GM21717 (cell line): ENCODE results near the gene USB1.

ENCODE experiments used
- ATAC-seq: cut with Tn5 transposase; IDR thresholded peaks from one replicate; pipeline ENCODE4 v1.9.1; 2021; ENCODE audit warnings: mild to moderate bottlenecking, moderate library complexity; ENCODE audit not compliant: unreplicated experiment

USB1 gene

DNA sequence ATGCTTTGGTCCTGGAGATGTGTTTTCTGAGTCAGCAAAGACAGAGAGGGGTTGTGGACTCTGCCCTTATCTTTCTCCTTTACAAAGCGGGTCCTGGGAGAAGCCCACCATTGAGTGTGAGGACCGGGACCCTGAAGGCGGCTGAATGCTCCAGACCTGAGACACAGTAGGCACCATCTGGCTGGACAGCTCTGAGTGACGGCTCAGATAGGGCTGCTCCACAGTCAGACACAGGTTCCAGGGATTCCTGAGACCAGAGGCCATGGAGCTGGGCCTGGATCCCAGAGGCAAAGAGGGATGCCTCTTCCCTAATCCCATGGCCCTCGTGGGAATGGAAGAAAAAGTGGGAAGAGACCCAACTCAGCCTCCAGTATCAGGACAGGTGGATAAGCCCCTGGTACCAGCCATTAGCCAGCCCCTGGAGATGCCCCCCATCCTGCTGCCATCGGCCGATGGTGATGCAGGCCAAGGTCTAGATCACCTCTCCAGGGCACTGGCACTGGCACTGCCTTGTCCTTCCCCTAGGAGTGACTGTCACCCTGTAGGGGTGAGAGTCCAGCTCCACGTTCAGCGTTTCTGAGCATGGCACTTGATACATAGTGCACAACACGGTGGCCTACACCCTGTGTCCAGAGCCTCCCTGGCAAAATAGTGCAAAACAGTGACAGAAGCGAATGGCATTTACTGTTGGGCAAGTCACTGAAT, 29.1 kb downstream of the USB1 start:
- no peak for ATAC-seq

GRCh38 chr16:58031016-58031800, 30.0 kb downstream of the USB1 start:
- no peak for ATAC-seq

DNA sequence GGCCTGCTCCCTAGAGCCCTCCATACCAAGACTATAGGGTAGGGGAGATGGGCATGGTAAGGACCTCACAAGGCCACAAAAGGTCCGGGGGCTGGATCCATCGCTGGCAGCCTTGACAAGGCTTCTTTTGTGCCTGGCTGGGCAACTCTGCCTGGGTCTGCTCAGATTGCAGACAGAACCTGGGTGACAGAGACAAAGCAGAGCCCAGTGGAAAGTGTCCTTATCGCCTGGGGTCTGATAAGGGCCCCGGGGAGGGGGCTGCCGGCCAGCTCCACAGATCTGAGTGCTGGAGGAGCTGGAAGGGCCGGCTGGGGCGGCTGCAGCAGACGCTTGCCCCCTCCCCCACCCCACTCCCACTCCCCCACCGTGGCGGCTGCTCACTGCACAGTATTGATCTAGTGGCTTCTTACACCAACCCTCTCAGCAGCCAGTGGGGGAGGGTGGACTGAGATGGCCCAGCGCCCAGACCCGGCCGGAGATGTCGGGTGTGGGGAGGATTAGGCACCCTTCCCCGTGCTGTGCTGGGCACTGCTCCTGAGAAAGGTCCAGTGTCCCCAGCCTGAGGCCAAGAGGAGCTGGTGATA, 31.6 kb downstream of the USB1 start:
- no peak for ATAC-seq

GRCh38 chr16:58034128-58034685, 33.0 kb downstream of the USB1 start:
- ATAC-seq = no peak

- ATAC-seq = no peak
Observed at GRCh38 chr16:58034774-58035173, 33.6 kb downstream of the USB1 start.

DNA sequence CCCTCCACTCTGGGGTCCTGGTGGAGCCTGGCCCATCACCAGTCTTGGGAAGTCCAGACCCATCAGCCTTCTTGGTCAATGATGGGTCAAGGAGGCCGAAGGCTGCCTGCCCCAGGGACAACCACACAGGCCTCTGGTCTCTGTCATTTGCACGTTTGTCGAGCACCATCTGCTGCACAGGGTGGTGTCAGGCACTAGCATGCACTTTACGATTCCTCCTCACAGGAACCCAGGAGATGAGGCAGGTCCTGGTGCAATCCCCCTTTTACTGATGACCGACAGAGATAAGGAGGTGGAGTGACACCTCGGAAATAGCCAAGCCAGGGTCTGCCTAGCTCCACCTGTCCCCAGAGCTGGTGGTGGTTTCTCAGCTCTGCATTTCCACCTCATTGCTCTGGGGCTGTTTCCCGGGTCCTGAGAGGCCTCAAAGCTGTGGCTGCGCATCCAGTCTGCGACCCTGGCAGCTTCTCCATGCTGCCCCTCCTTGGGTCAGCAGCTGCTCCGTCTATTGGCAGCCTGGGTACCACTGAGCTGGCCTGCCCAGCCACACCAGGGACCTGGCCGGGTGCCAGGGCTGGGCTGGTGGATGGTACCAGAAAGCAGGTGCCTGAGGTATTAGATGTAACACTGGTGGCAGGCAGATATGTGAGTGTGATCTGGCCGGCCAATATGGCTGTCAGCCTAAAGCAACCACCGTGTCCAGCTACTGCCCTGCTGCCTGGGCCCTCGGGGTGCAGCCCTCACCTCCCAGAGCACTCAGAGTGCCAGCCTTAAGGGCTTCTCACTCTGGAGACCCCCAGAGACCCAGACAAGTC, 34.4 kb downstream of the USB1 start:
- ATAC-seq = no peak

- ATAC-seq = no peak
Observed at GRCh38 chr16:58036943-58037342, 35.7 kb downstream of the USB1 start.

DNA sequence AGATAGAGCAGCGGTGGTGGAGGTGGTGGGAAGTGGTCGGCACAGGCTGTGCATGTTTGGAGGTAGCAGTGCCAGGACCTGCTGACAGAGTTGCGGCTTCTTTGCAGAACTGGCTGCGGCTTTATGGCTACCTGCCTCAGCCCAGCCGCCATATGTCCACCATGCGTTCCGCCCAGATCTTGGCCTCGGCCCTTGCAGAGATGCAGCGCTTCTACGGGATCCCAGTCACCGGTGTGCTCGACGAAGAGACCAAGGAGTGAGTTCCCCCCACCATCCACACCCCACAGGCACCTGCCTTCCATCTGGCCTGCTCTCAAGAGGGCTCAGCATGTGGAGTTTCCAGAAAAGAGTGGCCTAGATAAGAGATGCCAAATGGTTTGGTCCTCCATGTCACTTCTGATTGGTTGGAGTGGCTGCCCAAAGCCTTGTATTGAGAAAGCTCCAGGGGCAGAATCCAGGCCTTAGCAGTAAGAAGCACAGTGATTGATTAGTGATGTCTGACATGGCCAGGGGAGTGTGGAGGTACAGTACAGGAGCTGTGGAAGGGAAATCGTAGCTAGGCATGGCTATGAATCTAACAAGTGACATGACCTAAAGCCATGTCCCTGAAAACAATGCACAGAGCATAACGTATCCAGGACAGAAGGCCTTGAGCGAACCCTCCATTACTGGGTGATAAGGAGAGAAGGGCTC, 36.3 kb downstream of the USB1 start:
- no peak for ATAC-seq

GRCh38 chr16:58038219-58038641, 37.0 kb downstream of the USB1 start:
- no peak for ATAC-seq

DNA sequence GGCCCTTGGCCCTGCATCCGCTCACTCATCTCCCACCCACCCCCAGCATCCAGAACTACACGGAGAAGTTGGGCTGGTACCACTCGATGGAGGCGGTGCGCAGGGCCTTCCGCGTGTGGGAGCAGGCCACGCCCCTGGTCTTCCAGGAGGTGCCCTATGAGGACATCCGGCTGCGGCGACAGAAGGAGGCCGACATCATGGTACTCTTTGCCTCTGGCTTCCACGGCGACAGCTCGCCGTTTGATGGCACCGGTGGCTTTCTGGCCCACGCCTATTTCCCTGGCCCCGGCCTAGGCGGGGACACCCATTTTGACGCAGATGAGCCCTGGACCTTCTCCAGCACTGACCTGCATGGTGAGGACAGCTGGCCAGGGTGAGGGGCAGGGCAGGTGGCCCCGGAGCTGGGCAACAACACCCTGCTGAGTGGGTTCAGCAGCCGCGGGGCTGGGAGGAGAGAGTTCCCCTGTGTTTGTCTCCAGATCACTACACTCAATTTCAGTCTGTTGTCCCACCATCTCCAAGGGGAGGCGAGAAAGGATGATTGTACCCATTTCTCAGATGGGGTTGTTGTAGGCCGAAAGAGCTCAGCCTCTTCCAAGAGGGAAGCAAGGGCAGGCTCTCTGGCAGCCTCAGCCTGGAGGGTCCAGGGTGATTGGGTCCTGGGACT, 38.8 kb downstream of the USB1 start:
- ATAC-seq = no peak

DNA sequence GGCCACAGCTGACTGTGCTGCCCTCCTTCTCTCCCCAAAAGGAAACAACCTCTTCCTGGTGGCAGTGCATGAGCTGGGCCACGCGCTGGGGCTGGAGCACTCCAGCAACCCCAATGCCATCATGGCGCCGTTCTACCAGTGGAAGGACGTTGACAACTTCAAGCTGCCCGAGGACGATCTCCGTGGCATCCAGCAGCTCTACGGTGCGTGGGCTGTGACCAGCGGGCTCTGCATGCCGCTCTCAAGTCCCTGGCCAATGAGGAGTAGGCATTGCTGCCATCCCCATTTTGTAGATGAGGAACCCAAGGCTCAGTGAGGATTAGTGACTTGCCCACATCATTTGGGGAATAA, 39.3 kb downstream of the USB1 start:
- no peak for ATAC-seq

DNA sequence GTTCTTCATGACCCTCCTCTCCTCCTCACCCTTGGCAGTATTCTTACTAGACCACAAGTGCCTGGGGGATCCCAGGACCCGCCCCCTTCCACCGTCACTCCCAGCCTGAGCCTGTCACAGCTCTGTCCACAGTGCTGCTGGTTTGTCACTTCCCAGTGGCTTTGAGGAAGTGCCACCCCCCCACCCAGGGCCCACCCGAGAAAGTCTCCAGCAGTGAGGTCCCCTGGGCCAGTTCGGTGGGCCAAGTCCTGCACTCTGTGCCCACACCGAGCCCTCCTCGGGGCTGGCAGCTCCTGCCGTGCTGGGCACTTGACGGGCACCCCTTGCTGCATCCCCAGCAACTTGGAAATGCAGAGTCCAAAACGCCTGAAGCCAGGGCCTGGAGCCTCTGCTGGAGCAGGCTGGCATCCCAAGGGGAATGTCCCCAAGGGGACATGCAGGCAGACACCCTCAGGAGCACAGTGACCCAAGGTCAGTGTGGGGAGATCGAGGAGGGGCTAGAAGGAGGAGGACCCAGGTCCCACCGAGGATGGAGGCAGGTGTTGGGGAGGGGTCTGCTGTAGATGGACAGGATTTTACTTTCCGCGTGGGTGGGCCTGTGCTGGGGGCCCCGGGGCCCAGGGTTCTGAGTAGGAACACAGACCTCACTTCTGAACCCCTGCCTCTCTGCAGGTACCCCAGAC, 39.9 kb downstream of the USB1 start:
- no peak for ATAC-seq

- ATAC-seq = no peak
Observed at GRCh38 chr16:58041628-58041955, 40.4 kb downstream of the USB1 start.

GRCh38 chr16:58042001-58042885, 41.0 kb downstream of the USB1 start:
- ATAC-seq = no peak

- no peak for ATAC-seq
Observed at GRCh38 chr16:58042886-58043515, 41.8 kb downstream of the USB1 start.

DNA sequence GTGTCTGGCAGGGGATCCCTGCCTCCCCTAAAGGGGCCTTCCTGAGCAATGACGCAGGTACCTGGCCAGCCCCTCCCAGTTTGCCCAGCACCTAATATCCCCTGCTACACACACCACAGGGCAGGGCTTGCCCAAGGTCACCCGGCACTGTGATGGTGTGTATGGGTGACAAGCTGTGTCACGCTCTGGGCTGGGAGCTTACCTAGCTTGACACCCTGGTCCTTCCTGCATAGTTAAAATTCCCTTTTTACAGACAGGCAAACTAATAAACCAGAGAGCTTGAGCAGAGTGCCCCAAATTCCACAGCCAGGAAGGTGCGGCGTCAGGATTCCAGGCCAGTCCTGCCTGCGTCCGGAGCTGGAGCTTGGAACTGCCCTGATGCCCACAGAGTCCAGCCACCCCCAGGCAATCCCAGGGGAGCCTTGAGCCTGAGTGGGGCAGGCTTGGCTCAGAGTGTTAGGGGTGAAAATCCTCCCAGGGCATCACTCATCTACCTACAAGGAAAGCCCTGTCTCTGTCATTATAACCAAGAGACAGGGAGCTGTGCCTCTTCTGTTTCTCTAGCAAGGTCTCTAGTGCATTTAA, 42.5 kb downstream of the USB1 start:
- no peak for ATAC-seq

DNA sequence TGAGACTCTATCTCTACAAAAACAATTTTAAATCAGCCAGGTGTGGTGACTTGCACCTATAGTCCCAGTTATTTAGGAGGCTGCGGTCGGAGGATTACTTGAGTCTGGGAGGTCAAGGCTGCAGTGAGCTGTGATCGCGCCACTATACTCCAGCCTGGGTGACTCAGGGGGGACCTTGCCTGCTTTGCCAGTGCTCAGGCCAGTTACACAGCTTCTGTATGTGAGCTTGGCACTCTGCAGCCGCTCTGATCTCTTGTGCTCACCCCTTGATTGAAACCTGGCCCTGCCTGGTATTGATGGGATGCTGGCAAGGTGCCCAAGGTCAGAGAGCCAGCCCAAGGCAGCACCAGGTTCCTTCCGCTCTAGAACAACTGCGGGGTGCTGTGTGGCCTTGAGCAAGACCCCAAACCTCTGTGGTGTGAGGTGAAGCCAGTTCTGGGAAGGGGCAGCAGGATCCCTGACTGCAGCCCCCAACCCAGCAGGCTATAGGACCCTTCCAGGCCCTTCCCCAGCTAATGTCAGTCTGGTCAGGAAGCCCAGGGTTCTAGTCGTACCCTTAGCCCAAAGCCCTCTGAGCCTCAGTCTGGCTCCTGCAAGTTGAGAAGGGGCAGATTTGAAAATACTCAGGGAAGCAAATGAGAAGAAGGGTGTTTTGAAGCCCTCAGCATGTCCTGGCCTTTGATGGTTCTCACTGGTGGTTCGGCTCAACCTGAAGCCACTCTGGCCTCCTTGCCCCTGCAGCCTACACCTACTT, 43.2 kb downstream of the USB1 start:
- ATAC-seq = no peak
